HepG2 (cell line): ENCODE results near the gene WNT7A. TPM values are rescaled to one million over a fixed set of nuclear protein-coding genes. Genes with fewer than 3 reads are reported as not detected.
A peak's percentile ranks its signal among the peaks of the same experiment; 100 is the strongest.

Experiments
- ATAC-seq: fragments of 200-7000 bp; cut with Tn5 transposase; 3 replicates; pipeline ENCODE4 v1.9.1; 2020; ENCODE audit warnings: mild to moderate bottlenecking, moderate library complexity
- BruUV-seq: library from RNA; stranded (reverse); fragments of 400-500 nt; replicated peaks from 2 replicates; lab custom pipeline; 2021; lab: Mats Ljungman, UMichigan
- CTCF ChIA-PET: fragments of 300-600 bp; formaldehyde crosslinking; extraction: SDS; loops from one replicate; lab custom pipeline; 2021; ENCODE audit warnings: low total read pairs, inconsistent platforms, low intra/inter-chr PET ratio; lab: Yijun Ruan, JAX
- POLR2A ChIA-PET: fragments of 350-600 bp; sonication (Branson Sonifier 250); formaldehyde crosslinking; loops from one replicate; lab custom pipeline; 2020; ENCODE audit warnings: antibody characterized with exemption, inconsistent platforms; lab: Yijun Ruan, JAX
- DNase-seq: peaks from one replicate; pipeline ENCODE4 v3.0.0-alpha.2; 2015; ENCODE audit warnings: low spot score
- FAIRE-seq: peaks from 3 replicates; lab custom pipeline; 2011; peaks lifted over from hg19 to GRCh38; lab: Jason Lieb, UNC
- H2AFZ ChIP-seq: one replicate; pipeline ENCODE4 v1.6.1; 2011; ENCODE audit warnings: low read length, inconsistent platforms
- H3K27ac ChIP-seq: fragments of 300-600 bp; 3 replicates; pipeline ENCODE4 v1.8.0; 2011; ENCODE audit warnings: mixed run types, mild to moderate bottlenecking, mixed read lengths, low read length, inconsistent platforms; ENCODE audit not compliant: insufficient read depth; ENCODE audit errors: extremely low read length
- H3K27me3 ChIP-seq, 2 experiments: fragments of 200-600 bp in 1 of 2; 2 replicates in 1 of 2; 3 replicates in 1 of 2; pipeline versions ENCODE4 v1.6.0 to v1.8.0; 2011; ENCODE audit warnings: low read length in 2 of 2, mild to moderate bottlenecking in 2 of 2, moderate library complexity in 2 of 2, inconsistent platforms in 1 of 2; ENCODE audit not compliant: insufficient read depth in 2 of 2, control insufficient read depth in 1 of 2
- H3K36me3 ChIP-seq, 2 experiments: fragments of 200-600 bp in 1 of 2; replicated peaks in 1 of 2; 2 replicates in 1 of 2; 3 replicates in 1 of 2; pipeline versions ENCODE4 v1.5.1 to v1.8.0; 2011; ENCODE audit warnings: low read length in 2 of 2, inconsistent platforms in 1 of 2; ENCODE audit not compliant: insufficient read depth in 2 of 2, control insufficient read depth in 1 of 2
- H3K4me1 ChIP-seq: 2 replicates; pipeline ENCODE4 v1.5.1; 2012; ENCODE audit warnings: low read length, inconsistent platforms; ENCODE audit not compliant: insufficient read depth
- H3K4me2 ChIP-seq: 2 replicates; pipeline ENCODE4 v1.6.0; 2011; ENCODE audit warnings: low read depth, low read length, inconsistent platforms
- H3K4me3 ChIP-seq, 3 experiments: fragments of 200-600 bp in 1 of 3; sonication (generic), shearing (Covaris generic) in 1 of 3; replicated peaks in 1 of 3; 2 replicates each; pipeline ENCODE4 v1.5.1; 2011 to 2016; ENCODE audit warnings: low read length in 3 of 3, inconsistent platforms in 2 of 3, low read depth in 2 of 3, mild to moderate bottlenecking in 2 of 3, control low read depth in 1 of 3, mixed read lengths in 1 of 3; ENCODE audit not compliant: insufficient read depth in 1 of 3
- H3K79me2 ChIP-seq: one replicate; pipeline ENCODE4 v1.6.1; 2011; ENCODE audit warnings: low read length, inconsistent platforms; ENCODE audit not compliant: insufficient read depth
- H3K9ac ChIP-seq: 2 replicates; pipeline ENCODE4 v1.6.0; 2011; ENCODE audit warnings: mild to moderate bottlenecking, low read depth, low read length, inconsistent platforms; ENCODE audit not compliant: insufficient read depth
- H3K9me3 ChIP-seq: 2 replicates; pipeline ENCODE4 v1.5.1; 2012; ENCODE audit warnings: mild to moderate bottlenecking, low read length
- H4K20me1 ChIP-seq: 2 replicates; pipeline ENCODE4 v1.6.0; 2011; ENCODE audit warnings: inconsistent platforms, mild to moderate bottlenecking, low read length, moderate library complexity; ENCODE audit not compliant: insufficient read depth
- EED ChIP-seq: sonication (generic); formaldehyde crosslinking; IDR thresholded peaks from 2 replicates; pipeline ENCODE4 v1.5.0; 2020; ENCODE audit warnings: mild to moderate bottlenecking, missing genetic modification reagents
- IRF2 ChIP-seq: IDR thresholded peaks from 2 replicates; pipeline ENCODE4 v1.6.1; 2018; ENCODE audit warnings: missing genetic modification reagents, missing compliant biosample characterization
- KDM3A ChIP-seq: IDR thresholded peaks from 2 replicates; pipeline ENCODE4 v1.6.1; 2018; ENCODE audit warnings: low read depth, missing compliant biosample characterization
- KDM5A ChIP-seq: fragments of 200-600 bp; sonication (generic); IDR thresholded peaks from 2 replicates; pipeline ENCODE4 v1.7.0; 2018; ENCODE audit warnings: antibody characterized with exemption, mild to moderate bottlenecking, low read length, borderline replicate concordance
- KLF11 ChIP-seq: IDR thresholded peaks from 2 replicates; pipeline ENCODE4 v1.6.1; 2016; ENCODE audit warnings: missing compliant biosample characterization
- NR2F2 ChIP-seq: IDR thresholded peaks from 2 replicates; pipeline ENCODE4 v1.6.1; 2012; ENCODE audit warnings: low read depth, inconsistent platforms, borderline replicate concordance
- PBX2 ChIP-seq: IDR thresholded peaks from 2 replicates; pipeline ENCODE4 v1.6.1; 2016; ENCODE audit warnings: control low read depth
- SAFB2 ChIP-seq: sonication (generic); formaldehyde crosslinking; IDR thresholded peaks from 2 replicates; pipeline ENCODE4 v1.5.1; 2020; ENCODE audit warnings: missing genetic modification reagents, low read depth, mild to moderate bottlenecking, borderline replicate concordance
- SIN3B ChIP-seq: fragments of 150-350 bp; IDR thresholded peaks from 2 replicates; pipeline ENCODE4 v1.6.1; 2014; ENCODE audit warnings: low read length
- ZNF569 ChIP-seq: sonication (generic); formaldehyde crosslinking; IDR thresholded peaks from 2 replicates; pipeline ENCODE4 v1.5.0; 2020; ENCODE audit warnings: mild to moderate bottlenecking, missing genetic modification reagents, moderate library complexity, borderline replicate concordance
- ZNF652 ChIP-seq: IDR thresholded peaks from 2 replicates; pipeline ENCODE4 v1.6.1; 2016; ENCODE audit warnings: low read depth, borderline replicate concordance
- ZSCAN22 ChIP-seq: sonication (generic); formaldehyde crosslinking; IDR thresholded peaks from 2 replicates; pipeline ENCODE4 v1.4.0; 2020; ENCODE audit warnings: mild to moderate bottlenecking, missing genetic modification reagents
- ZSCAN9 ChIP-seq: IDR thresholded peaks from 2 replicates; pipeline ENCODE4 v1.6.1; 2016; ENCODE audit warnings: borderline replicate concordance
- WGBS: methylation state at CpG from one replicate; pipeline ENCODE4 v1.1.6; 2017; ENCODE audit warnings: low lambda C conversion rate; 5-methylcytosine and 5-hydroxymethylcytosine counted together
- in situ Hi-C: cut with HindIII; loops from 2 replicates; pipeline ENCODE4 v1.10.0; 2017; ENCODE audit warnings: low pct_unique_long_range_greater_than_20kb; ENCODE audit not compliant: extremely low pct_ligation_motif_present
- intact Hi-C: fragments of 100-400 bp; cut with micrococcal nuclease; formaldehyde crosslinking; loops from one replicate; pipeline ENCODE4 v1.10.0; 2022; ENCODE audit not compliant: unreplicated experiment
- polyA plus RNA-seq, 8 experiments: library from polyadenylated mRNA; depleted of rRNA in 3 of 8; stranded (reverse) in 7 of 8; unstranded in 1 of 8; fragments of >200 nt; fragmentation: Illumina TruSeq in 4 of 8; extraction: Trizol in 4 of 8; gene quantifications; 2 replicates each; pipeline versions ENCODE4 v1.2.1 to v1.2.3, GENCODE V29; 2011 to 2016; ENCODE audit warnings: low read depth in 4 of 8, missing spikeins in 1 of 8, mixed read lengths in 1 of 8; ENCODE audit not compliant: insufficient read depth in 1 of 8
- total RNA-seq, 5 experiments: library from RNA; depleted of rRNA; stranded (reverse); fragments of >200 nt; fragmentation: Illumina TruSeq; extraction: Trizol; gene quantifications; 2 replicates each; pipeline ENCODE4 v1.2.3, GENCODE V29; 2016; ENCODE audit warnings: low read depth in 1 of 5
- TF ChIP-seq, protein P1 (sequence below): sonication (generic); formaldehyde crosslinking; IDR thresholded peaks from 2 replicates; pipeline ENCODE4 v1.5.0; 2020; ENCODE audit warnings: missing genetic modification reagents
- TF ChIP-seq, protein P2 (sequence below): sonication (generic); formaldehyde crosslinking; IDR thresholded peaks from 2 replicates; pipeline ENCODE4 v1.5.0; 2020; ENCODE audit warnings: mild to moderate bottlenecking, missing genetic modification reagents, moderate library complexity

The WNT7A gene
- total and polyA plus RNA-seq, 2 of the 13 experiments (the other 11 are each of a cell fraction or from before 2014, with no cell fraction given) = not detected

DNA sequence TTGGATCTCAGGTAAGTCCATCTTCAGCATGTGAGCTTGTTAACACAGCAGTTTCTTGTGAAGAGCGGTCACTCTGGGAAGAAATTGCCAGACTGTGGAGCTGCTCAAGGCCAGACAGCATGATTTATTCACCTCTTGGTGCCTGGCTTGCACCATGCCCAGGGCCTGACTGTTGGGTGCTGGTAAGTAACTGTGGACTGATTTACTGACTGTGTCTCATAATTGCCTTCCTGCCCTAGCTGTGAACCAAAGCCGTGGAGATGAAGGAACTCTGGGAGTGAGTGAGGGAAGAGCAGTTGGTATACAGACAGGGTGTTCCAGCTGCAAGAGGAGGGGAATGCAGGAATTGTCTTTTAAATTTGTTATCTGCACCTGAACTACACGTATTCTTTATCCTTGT lies 18.5 kb upstream of the WNT7A start:
- H4K20me1 ChIP-seq = no peaks in the 10 kb centered on the region
- peaks cover 32% of the 10 kb centered on the region for H3K9me3 ChIP-seq
- DNase-seq = no peak
- H3K4me3 ChIP-seq = no peak overlapping the region
- ChIA-PET POLR2A (no interaction called here), CTCF (no interaction called here)
- peaks cover 10% of the 10 kb centered on the region for H3K4me1 ChIP-seq
- intact Hi-C loops = loop anchor here (5.0 kb wide), 1 partner anchor 304 kb away; no protein-coding TSS in a partner anchor
- H3K9ac ChIP-seq = no peak overlapping the region
- peaks cover 0 to 25% of the 10 kb centered on the region in 2 experiments; a peak in 3 of 5 replicates for H3K27me3 ChIP-seq
- H3K79me2 ChIP-seq = no peaks in the 10 kb centered on the region
- BruUV-seq = no TSS peak
- H2AFZ ChIP-seq = no peak overlapping the region
- WGBS = 12% methylated on average over 3 of the region's 3 CpGs
- no peak overlapping the region for H3K27ac ChIP-seq
- in situ Hi-C loops = loop anchor here (5.0 to 10.0 kb wide), 3 partner anchors 219 to 566 kb away; no protein-coding TSS in a partner anchor
- FAIRE-seq = no peak
- H3K4me2 ChIP-seq = no peak overlapping the region
- H3K36me3 ChIP-seq = no peaks in the 10 kb centered on the region
- no peak for ATAC-seq
- TF ChIP-seq ZNF652 (no peak), SIN3B (no peak)
- TF ChIP-seq, protein P1, sequence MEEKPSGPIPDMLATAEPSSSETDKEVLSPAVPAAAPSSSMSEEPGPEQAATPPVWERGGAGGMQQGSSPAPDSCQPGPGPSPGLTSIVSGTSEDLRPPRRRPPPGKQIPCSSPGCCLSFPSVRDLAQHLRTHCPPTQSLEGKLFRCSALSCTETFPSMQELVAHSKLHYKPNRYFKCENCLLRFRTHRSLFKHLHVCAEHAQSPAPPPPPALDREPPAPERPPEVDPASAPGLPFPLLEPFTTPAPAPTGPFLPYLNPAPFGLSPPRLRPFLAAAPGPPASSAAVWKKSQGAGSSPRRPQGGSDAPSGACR (CRISPR knock-in tag) = no peak

DNA sequence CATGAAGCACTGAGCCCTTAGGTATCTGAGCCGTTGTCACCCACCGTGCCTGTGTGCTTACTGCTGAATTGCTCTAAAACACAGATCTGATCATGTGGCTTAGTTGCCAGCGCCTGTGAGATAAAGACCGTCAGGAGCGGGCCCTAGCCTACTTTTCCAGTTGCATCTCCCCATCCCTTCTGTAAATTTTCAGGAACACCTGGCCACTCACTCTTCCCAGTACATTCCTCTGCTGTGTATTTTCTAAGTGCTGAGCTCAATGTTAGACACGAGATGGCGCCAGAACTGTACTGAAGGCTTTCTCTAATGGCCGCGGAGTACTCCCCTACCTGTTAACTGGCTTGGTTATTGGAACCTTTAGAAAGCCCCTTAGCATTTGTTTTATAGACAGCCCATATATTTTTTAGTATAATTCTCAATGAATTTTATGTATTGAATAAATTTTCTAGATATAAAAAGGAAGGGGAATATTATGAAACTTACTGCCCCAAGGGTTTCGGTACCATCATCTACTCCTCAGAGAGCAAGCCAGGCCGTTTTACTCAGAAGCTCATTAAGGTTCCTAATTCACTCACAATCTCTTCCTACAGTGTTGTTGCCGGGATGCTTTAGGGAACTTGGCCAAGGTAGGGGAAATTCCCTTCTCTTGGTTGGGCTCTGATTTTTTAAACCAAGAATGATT lies 16.7 kb upstream of the WNT7A start:
- Histone ChIP-seq H3K4me1 (peaks cover 10% of the 10 kb centered on the region), H3K9ac (no peak overlapping the region), H4K20me1 (no peaks in the 10 kb centered on the region), H3K4me3 (0 out of 6 replicates have a peak overlapping the region, but pooled peaks of 1 of the 3 experiments have one; percentile 72), H3K36me3 (no peaks in the 10 kb centered on the region), H2AFZ (no peak overlapping the region), H3K27me3 (peaks cover 0 to 25% of the 10 kb centered on the region in 2 experiments; a peak in 3 of 5 replicates), H3K79me2 (no peaks in the 10 kb centered on the region), H3K9me3 (peaks cover 16% of the 10 kb centered on the region), H3K27ac (no peak overlapping the region), H3K4me2 (peak overlapping the region; percentile 92)
- WGBS = 25% methylated on average over 12 of the region's 12 CpGs
- ChIA-PET CTCF (interaction anchor here (1.3 to 1.8 kb wide), 4 partner anchors 218 to 310 kb away, joined by 3 to 8 read pairs (median 4); partner anchors contain the start of genes CHCHD4 and TMEM43), POLR2A (interaction anchor here (1.2 to 1.9 kb wide), 2 partner anchors 217 to 228 kb away, joined by 5 to 8 read pairs; partner anchors contain the start of genes CHCHD4 and TMEM43)
- FAIRE-seq (peak; percentile 64), DNase-seq (peak; percentile 70), ATAC-seq (peak; percentile 77)
- in situ Hi-C loops (loop anchor here (5.0 to 10.0 kb wide), 3 partner anchors 221 to 568 kb away; no protein-coding TSS in a partner anchor), intact Hi-C loops (loop anchor here (1.0 to 5.0 kb wide), 2 partner anchors 218 to 306 kb away; no protein-coding TSS in a partner anchor)
- BruUV-seq = no TSS peak
- no peak for TF ChIP-seq ZSCAN22 (CRISPR knock-in tag)
- no peak for TF ChIP-seq IRF2
- TF ChIP-seq NR2F2 = no peak
- TF ChIP-seq ZNF569 = no peak
- no peak for TF ChIP-seq PBX2
- no peak for TF ChIP-seq EED (CRISPR knock-in tag)
- TF ChIP-seq SAFB2 = no peak
- TF ChIP-seq KDM3A (CRISPR knock-in tag) = no peak
- TF ChIP-seq KDM5A = no peak
- no peak for TF ChIP-seq KLF11 (CRISPR knock-in tag)
- no peak for TF ChIP-seq ZSCAN9 (CRISPR knock-in tag)
- TF ChIP-seq, protein P2, sequence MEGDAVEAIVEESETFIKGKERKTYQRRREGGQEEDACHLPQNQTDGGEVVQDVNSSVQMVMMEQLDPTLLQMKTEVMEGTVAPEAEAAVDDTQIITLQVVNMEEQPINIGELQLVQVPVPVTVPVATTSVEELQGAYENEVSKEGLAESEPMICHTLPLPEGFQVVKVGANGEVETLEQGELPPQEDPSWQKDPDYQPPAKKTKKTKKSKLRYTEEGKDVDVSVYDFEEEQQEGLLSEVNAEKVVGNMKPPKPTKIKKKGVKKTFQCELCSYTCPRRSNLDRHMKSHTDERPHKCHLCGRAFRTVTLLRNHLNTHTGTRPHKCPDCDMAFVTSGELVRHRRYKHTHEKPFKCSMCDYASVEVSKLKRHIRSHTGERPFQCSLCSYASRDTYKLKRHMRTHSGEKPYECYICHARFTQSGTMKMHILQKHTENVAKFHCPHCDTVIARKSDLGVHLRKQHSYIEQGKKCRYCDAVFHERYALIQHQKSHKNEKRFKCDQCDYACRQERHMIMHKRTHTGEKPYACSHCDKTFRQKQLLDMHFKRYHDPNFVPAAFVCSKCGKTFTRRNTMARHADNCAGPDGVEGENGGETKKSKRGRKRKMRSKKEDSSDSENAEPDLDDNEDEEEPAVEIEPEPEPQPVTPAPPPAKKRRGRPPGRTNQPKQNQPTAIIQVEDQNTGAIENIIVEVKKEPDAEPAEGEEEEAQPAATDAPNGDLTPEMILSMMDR (CRISPR knock-in tag) = peak; percentile 85
